ENCODE data around the gene PDZD2. TPM values are rescaled to one million over a fixed set of nuclear protein-coding genes. Genes with fewer than 3 reads are reported as not detected.

PDZD2 gene
- total and polyA plus RNA-seq, 9 donors = 21.2 to 58.2 (median 37.8) TPM

DNA sequence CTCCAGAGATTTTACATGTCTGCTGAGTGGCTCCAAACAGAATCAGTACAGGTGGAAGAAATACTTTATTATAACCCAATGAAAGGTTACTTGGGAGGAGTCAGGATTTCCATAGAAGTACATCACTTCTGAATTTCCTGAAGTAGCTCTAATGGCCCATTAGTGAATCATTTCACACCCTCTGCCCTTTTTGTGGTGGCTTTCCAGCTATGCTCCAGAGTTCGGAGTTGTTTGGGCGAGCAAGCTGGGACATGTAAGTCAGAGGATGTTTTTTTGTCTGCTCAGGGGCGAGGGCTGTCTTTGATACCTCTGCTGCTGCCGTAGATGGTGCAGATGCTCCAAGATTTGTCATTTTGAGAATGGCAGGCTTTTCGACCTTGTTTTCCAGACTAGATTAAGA is 309.1 kb downstream of the PDZD2 start:
- no peak for TF ChIP-seq EP300 (IDR thresholded peaks at IDR 0.05)
- TF ChIP-seq, protein P1, sequence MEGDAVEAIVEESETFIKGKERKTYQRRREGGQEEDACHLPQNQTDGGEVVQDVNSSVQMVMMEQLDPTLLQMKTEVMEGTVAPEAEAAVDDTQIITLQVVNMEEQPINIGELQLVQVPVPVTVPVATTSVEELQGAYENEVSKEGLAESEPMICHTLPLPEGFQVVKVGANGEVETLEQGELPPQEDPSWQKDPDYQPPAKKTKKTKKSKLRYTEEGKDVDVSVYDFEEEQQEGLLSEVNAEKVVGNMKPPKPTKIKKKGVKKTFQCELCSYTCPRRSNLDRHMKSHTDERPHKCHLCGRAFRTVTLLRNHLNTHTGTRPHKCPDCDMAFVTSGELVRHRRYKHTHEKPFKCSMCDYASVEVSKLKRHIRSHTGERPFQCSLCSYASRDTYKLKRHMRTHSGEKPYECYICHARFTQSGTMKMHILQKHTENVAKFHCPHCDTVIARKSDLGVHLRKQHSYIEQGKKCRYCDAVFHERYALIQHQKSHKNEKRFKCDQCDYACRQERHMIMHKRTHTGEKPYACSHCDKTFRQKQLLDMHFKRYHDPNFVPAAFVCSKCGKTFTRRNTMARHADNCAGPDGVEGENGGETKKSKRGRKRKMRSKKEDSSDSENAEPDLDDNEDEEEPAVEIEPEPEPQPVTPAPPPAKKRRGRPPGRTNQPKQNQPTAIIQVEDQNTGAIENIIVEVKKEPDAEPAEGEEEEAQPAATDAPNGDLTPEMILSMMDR (IDR thresholded peaks at IDR 0.05) = no peak
- no peak for TF ChIP-seq POLR2A (IDR thresholded peaks at IDR 0.05)
- no peak overlapping the region for H3K4me3 ChIP-seq
- H3K36me3 ChIP-seq = no peaks in the 10 kb centered on the region
- 53 to 64% (median 57%) methylated on average over 5 of the region's 5 CpGs for WGBS, 3 donors
- no peak for DNase-seq
- peaks cover 16% of the 10 kb centered on the region for H3K4me1 ChIP-seq (ENCODE audit: insufficient read depth)
- no peaks in the 10 kb centered on the region for H3K27me3 ChIP-seq
- intact Hi-C loops (cut with DNase I) = no loop called here
- no peaks in the 10 kb centered on the region for H3K9me3 ChIP-seq
- H3K27ac ChIP-seq = peak overlapping the region in 1 of 2 donors; percentile 31

DNA sequence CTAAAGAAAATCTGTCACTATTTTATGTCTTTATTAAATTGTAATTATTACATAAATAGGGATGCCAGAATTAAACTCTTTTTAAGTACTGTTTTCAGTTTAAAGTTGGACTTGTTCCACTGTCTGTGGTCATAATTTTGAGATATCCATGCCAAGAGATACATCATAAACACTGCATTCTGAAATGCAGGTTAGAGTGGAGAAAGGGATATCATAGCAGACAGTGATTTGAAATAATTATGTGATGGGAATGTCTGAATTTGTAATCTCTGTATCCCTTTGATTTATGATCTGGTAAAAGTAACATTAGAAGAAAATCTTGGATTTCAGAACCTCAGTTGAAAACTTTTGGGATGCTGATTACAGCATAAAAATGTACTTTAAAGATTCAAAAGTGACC is 313.1 kb downstream of the PDZD2 start:
- intact Hi-C loops (cut with DNase I) = no loop called here
- Histone ChIP-seq H3K9me3 (no peaks in the 10 kb centered on the region), H3K4me1 (ENCODE audit: insufficient read depth) (peaks cover 10% of the 10 kb centered on the region), H3K36me3 (no peaks in the 10 kb centered on the region), H3K27ac (no peak overlapping the region), H3K4me3 (no peak overlapping the region), H3K27me3 (no peaks in the 10 kb centered on the region)
- DNase-seq = no peak
- TF ChIP-seq POLR2A (IDR thresholded peaks at IDR 0.05) (no peak), EP300 (IDR thresholded peaks at IDR 0.05) (no peak)
- TF ChIP-seq, protein P1 (IDR thresholded peaks at IDR 0.05) = no peak

GRCh38 chr5:31954091-31954490 is 315.2 kb downstream of the PDZD2 start:
- intact Hi-C loops (cut with DNase I) = no loop called here
- H3K27ac ChIP-seq = no peak overlapping the region
- peaks cover 5% of the 10 kb centered on the region for H3K4me1 ChIP-seq (ENCODE audit: insufficient read depth)
- WGBS, 3 donors = 29 to 33% (median 30%) methylated on average over 3 of the region's 3 CpGs
- no peaks in the 10 kb centered on the region for H3K9me3 ChIP-seq
- H3K4me3 ChIP-seq = no peak overlapping the region
- no peaks in the 10 kb centered on the region for H3K27me3 ChIP-seq
- no peak for DNase-seq
- no peaks in the 10 kb centered on the region for H3K36me3 ChIP-seq
- TF ChIP-seq, protein P1 (IDR thresholded peaks at IDR 0.05) = no peak
- no peak for TF ChIP-seq EP300 (IDR thresholded peaks at IDR 0.05)
- TF ChIP-seq POLR2A (IDR thresholded peaks at IDR 0.05) = no peak

- no peaks in the 10 kb centered on the region for H3K9me3 ChIP-seq
- intact Hi-C loops (cut with DNase I) = no loop called here
- peaks cover 5% of the 10 kb centered on the region for H3K4me1 ChIP-seq (ENCODE audit: insufficient read depth)
- H3K36me3 ChIP-seq = no peaks in the 10 kb centered on the region
- no peaks in the 10 kb centered on the region for H3K27me3 ChIP-seq
- DNase-seq = no peak
- WGBS, 3 donors = 90 to 98% (median 96%) methylated on average over 9 of the region's 9 CpGs
- no peak overlapping the region for H3K4me3 ChIP-seq
- no peak overlapping the region for H3K27ac ChIP-seq
- TF ChIP-seq POLR2A (IDR thresholded peaks at IDR 0.05) (no peak), EP300 (IDR thresholded peaks at IDR 0.05) (no peak)
- TF ChIP-seq, protein P1 (IDR thresholded peaks at IDR 0.05) = no peak
Observed at GRCh38 chr5:31957151-31957550, 318.2 kb downstream of the PDZD2 start.
